CD4-positive, alpha-beta T cell treated with Interleukin-2 at 100 ng/mL for 4 hours (primary cell): ENCODE measurements around the gene LONP2.

Experiments used
- DNase-seq: peaks from one replicate; pipeline ENCODE4 v3.0.0-alpha.2; 2020; ENCODE audit warnings: low spot score

The LONP2 gene, protein sequence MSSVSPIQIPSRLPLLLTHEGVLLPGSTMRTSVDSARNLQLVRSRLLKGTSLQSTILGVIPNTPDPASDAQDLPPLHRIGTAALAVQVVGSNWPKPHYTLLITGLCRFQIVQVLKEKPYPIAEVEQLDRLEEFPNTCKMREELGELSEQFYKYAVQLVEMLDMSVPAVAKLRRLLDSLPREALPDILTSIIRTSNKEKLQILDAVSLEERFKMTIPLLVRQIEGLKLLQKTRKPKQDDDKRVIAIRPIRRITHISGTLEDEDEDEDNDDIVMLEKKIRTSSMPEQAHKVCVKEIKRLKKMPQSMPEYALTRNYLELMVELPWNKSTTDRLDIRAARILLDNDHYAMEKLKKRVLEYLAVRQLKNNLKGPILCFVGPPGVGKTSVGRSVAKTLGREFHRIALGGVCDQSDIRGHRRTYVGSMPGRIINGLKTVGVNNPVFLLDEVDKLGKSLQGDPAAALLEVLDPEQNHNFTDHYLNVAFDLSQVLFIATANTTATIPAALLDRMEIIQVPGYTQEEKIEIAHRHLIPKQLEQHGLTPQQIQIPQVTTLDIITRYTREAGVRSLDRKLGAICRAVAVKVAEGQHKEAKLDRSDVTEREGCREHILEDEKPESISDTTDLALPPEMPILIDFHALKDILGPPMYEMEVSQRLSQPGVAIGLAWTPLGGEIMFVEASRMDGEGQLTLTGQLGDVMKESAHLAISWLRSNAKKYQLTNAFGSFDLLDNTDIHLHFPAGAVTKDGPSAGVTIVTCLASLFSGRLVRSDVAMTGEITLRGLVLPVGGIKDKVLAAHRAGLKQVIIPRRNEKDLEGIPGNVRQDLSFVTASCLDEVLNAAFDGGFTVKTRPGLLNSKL

DNA sequence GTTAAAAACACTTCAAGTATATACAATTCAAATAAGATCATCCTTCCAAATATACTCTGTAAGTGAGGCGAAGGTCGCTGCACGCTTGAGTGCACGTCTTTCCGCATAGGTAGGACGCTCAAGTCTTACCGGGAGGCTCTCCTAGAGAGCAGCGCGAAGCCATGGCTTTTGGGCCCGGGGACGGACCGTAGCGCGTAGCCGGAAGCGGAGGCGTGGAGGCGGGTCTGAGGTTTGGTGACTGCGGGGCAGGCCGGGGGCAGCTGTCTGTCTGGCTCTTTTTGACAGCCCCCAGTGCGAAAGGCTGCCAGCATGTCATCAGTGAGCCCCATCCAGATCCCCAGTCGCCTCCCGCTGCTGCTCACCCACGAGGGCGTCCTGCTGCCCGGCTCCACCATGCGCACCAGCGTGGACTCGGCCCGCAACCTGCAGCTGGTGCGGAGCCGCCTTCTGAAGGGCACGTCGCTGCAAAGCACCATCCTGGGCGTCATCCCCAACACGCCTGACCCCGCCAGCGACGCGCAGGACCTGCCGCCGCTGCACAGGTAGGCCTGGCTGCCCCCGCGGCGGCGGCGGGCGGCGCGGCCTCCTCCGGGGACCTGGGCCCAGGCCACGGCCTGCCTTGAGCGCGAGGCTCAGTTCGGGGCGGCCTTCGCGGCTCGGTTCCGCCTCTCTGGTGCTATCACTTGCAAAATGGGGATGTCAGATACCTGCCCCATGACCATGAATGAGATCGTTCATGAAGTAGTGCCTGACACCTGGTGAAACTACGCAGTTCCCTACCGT lies at the start of gene LONP2:
LONP2 (plus strand) TSS at position 221 of the 783 bp plus-strand sequence; CDS start at position 310, 89 bp downstream.
- DNase-seq = peak; percentile 93

DNA sequence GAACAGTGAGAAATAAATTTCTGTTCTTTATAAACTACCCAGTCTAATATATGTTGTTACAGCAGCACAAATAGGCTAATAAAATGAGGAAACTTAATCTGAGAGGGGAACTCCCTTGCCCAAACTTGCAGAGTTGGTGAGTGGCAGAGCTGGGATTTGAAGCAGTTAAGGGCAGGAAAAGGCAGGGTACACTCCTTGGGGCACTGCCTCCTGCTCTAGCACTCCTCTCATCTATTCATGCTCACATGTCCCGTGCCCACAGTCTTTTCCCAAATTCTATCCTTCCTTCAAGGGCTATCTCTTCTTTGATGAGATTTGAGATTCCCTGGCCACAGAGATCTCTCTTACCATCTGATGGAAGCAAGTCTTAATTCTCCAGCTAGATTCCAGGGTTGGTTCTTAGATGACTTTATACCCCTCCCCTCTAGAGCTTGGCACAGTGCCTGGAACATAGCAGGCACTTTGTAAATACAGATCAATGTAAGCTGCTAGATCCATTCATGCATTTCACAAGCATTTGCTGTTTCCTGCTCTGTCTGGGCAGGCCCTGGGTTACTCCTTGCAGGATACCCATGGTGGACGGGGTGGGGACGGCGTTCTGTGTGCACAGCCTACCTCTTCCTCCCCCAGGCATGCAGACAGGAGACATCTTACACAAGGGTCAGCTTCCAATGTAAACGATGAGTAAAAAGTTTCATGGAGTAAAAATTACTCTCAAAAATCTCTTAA lies 49.1 kb upstream of the LONP2 start:
- DNase-seq = no peak

DNA sequence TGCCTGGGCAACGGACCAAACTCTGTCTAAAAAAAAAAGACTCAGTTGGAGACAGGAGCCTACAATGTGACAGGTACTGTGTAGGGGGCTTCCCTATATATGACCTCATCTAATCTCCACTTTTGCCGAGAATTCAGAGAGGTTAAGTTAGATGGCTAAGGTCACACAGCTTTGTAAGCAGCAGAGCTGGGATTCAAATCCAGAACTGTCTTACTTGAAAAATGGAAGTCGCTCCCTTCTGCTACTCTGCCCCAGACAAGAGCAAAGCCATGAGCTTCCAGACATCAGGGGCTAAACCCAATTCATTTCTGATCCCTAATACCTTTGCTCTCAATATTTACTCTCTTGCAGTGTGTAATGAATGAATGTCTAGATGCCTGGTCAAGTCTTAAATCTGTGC lies 46.8 kb upstream of the LONP2 start:
- no peak for DNase-seq

DNA sequence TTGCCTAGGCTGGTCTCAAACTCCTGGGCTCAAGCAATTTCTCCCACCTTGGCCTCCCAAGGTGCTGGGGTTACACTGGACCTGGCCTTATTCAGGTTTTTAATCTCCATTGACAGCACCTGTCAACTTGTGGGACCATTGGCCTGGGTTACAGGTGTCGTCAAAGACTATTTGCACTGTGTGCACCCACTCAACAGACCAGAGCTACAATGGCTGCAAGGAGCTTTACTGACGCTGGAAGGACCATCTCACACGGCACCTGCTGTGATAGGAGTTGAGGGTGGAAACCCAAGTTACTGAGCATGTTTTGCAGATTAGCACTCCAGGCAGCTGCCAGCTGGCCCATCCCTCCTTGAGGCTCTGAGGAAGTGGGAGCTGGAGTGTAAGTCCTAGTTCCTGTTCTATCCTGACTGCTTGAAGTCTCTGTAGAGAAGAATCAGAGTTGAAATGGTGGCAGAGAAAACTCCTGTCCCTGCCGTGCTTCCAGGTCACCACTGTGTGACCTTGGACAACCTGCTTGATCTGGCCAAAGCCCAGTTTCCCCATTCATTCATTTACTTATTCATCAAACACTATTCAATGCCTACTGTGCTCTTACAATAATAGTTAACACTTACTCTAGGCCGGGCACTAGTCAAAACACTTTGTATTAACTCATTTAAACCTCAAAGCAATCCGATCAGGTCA lies 42.4 kb upstream of the LONP2 start:
- no peak for DNase-seq

DNA sequence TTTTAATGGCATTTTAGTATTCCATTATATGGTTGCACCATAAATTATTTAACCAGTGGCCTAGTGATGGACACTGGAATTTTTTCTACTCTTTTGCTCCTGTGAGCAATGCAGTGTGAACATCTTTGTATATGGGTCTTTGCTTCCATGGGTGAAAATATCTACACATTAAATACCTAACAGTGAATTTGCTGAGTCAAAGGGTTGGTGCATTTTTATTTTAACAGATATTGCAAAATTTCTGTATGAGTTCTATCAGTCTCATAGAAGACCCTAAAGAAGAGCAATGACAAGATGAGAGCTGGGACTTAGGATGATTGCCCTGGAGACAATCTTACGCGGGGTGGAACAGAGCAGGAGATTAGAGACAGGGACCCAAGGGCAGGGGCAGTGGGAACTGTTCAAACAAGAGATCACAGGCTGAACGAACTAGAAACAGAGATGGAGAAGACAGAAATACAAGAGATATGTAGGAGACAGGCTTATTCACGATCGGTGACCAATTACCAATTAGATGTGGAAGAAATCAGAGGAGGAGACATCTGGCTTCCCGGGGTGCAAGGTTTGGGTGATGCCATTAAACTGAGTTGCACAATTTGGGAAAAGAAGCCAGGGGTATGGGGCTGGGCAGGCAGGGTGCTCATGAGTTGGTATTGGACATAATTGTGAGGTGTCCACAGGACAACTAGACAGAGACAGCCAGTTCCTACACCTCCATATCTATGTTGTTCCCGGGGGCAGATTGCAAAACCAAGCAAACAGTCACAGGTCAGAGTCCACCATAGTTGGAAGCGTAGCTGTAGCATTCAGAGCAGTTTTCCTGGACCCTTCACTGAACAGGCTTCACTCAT lies 39.9 kb upstream of the LONP2 start:
- no peak for DNase-seq

DNA sequence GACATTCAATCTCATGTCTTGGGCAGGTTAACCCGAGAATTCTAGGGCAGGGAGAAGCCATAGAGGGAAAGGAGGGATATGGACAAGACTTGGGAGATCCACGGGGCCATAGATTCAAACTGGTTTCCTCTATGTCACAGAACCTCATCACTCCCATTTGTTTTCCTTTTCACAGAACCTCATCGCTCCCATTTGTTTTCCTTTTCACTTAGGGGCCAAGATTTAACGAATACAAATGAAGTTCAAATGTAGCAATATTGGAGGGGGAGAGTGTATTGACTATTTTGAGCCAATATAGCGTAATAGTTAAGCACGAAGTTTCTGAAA lies 39.3 kb upstream of the LONP2 start:
- no peak for DNase-seq

DNA sequence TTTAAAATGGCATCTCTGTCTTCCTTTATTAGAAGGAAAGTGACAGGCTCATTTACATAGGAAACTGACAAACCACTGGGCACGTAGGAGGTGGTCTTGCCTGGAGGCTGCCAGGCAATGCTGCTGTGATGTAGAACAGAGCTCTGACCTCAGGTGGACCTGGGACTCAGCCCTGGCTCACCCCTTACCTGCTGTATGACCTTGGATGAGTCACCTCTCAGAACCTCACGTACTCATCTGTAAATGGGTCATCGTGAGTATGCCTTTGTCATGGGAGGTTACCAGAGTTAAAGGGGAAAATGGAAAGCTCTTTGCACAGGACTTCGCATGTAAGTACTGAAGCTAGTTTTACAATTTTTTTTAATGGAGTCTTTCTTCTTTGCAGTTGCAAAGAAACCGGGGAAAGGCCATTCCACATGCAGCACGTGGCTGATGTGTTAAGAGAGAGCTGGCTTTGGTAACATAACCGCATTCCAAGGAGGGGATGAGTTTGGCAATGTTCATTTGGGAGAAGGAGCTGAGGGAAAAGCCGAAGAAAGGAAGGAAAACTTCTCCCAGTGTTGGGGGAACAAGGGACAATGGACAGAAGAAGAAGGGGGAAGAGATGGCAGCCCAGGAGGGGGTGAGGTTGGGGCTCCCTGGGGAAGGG lies 37.4 kb upstream of the LONP2 start:
- DNase-seq = no peak

DNA sequence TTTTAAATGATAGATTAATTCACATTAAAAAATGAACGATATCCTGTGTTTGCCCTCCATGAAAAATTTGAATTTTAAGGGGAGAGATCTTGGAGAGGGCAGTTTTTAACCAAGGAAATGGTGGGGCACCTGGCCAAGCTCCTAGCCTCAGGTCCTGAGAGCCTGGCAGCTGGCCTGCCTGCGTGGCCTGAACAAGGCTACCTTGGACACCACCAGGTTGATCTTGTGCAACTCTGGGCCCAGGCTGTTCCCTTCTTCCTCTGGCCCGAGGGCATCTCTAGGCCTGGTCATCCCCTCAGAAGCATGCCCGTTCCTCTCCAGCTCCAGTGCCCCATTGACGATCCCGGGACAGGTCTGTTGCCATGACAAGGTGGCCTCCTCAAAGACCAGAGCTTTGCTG lies 33.4 kb upstream of the LONP2 start:
- no peak for DNase-seq

DNA sequence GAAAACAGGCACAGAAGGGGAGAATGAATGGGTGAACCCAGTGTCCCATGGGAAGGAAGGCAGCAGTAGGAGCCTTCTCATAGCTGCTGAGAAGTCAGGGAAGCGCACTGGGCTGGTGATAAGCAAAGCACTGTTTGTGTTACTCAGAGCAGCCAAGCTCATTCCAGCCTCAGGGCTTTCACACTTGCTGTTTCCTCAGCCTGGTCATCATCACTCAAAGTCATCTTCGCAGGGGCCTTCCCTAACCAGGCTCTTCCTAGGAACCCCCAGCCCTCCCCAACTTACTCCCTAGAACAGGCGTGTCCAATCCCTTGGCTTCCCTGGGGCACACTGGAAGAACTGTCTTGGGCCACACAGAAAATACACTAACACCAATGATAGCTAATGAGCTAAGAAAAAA lies 32.1 kb upstream of the LONP2 start:
- DNase-seq = no peak

DNA sequence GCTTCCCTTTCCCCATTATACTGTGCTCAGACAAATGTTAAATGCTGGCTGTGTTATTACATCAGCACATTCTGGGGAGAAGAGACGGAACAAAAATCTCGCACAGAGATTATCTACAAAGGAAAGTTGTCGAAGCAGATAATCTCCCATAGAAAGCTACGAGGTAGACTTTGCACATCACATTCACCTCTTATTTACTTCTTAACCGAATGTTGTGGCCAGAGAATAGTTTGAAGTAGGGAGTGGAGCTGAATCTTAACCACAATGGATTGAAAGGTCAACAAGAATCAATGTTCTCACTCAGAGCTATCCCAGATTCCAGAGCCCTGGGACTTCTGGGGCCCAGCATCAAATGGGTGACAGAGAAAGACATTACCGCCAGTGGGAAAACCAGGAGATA lies 28.4 kb upstream of the LONP2 start:
- no peak for DNase-seq

DNA sequence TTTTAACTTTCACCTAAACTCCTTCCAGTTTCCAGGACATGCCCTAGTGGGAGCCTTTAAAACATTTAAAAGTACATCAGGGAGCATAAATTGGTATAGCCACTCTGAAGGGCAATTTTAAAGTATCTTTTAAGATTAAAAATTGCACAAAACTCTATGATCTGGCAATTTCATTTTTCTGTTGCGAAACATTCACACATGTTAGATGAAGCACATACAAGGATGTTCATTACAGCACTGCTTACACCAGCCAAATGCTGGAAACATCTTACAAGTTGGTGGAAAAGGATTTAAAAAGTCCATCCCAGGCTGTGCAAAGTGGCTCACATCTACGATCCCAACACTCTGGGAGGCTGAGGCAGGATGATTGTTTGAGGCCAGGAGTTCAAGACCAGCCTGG lies 26.4 kb upstream of the LONP2 start:
- no peak for DNase-seq

DNA sequence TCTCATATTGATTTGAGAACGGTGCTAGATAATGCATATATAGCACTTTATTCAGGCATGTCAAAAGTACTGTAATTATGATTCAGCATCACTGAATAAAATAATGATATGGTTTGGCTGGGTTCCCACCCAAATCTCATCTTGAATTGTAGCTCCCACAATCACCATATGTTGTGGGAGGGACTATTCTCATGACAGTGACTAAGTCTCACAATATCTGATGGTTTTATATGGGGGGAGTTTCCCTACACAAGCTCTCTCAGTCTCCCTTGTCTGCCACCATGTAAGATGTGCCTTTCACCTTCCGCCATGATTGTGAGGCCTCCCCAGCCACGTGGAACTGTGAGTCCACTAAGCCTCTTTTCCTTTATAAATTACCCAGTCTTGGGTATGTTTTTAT lies 25.6 kb upstream of the LONP2 start:
- DNase-seq = no peak

DNA sequence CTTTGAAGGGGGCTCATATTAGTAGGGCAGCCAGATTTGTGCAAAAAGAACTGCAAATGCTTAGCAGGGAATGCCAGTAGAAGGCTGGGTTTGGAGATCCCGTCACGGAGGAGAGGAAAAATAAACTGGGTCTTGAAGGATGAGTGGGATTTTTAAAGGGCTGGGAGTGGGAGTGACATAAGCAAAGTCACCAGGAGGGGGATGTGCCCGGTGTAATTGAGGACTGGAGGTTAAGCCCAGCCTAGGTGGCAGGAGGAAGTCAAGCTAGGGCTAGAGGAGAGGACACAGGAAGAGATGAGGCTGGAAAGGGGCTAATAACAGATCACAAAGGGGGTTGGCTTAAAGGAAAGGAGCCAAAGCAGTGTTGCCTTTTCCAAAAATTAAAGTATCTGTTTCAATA lies 23.2 kb upstream of the LONP2 start:
- DNase-seq = no peak

DNA sequence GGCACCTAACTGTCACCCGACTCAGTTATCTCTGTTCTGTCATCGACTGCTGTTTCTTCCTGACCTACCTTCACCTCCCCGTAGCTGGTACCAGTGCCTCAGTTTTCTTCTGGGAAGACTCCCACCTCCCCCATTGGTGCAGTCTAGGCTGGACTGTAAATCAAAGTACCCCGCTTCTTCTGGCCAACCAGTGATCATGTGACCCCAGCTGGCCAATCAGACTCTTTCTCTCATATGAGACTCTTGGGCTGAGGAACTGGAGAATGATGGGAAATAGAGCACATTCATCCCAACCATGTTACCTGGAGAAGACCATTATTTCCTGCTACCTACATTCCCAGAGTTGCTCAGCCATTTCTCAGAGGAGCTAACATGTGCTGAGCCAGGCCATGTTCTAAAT lies 20.6 kb upstream of the LONP2 start:
- DNase-seq = no peak

DNA sequence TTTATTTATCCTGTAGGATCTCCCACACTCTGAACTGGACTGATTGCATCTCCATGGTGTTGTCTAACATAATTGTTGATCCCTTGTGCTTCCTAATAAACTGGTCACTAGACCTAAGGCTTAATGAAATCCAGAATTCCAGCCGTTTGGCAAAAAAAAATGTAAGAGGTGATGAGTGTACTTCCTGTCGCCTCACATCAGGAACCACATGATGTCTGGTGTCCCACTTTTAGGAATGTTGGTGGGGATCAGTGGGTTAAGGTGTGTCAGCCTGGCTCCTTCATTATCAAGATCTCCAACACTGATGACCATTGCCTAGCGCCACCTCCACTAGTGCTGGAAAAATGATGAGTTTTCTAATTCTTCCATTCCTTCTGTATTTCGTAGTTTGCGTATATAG lies 18.6 kb upstream of the LONP2 start:
- DNase-seq = no peak

DNA sequence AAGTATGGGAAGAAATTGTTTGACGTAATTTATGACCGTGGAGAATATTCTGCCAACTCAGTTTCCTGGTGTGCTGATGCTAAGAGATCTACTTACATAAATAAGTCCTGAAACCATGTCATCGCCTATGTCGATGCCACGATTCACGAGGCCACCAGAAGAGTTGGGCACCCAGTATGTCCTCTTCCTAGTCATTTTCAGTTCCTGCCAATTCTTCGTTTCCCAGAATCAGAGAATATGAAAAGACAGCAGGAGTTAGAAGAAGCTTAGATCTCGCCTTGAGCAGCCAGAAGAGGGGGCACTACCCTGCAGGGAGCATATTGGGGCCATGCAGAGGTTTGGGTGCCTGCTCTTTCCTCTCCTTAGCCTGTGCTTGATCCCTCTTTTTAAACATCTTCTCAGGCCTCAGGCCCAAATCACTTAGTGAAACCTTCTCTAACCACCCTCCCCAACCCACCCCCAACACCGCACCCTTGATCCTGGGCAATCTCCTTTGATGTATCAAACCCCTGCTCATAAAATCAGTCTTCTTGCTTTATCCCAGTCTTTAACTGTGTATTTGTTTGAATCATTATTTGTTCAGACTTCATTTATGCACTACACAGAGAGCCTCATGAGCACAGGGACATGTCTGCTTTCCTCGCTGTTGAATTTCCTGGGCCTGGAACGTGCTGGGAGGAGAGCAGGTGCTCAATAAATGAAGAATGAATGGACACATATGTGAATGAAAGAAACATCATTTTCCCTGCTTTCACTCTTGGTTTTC lies 12.2 kb upstream of the LONP2 start:
- peak; percentile 7 for DNase-seq

DNA sequence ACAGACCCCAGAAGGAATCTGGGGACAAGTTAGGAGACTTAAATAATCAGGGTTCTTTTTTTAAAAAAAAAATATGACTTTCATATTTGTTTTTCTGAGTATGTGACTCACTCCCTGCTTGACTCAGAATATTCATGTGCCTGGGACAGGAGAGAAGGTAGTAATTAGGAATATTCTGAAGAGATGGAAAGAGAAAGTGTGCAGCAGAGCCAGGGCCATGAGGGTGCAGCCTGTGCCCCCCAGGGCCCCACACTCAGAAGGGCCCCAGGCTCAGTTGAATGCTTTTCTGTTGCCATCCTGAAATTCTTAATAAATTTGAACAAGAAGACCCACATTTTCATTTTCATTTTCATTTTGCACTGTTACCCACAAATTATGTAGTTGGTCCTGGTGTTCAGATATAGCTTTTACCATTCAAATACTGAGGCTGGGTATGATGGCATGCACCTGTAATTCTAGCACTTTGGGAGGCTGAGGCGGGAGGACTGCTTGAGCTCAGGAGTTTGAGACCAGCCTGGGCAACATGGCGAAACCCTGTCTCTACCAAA lies 11.5 kb upstream of the LONP2 start:
- no peak for DNase-seq

DNA sequence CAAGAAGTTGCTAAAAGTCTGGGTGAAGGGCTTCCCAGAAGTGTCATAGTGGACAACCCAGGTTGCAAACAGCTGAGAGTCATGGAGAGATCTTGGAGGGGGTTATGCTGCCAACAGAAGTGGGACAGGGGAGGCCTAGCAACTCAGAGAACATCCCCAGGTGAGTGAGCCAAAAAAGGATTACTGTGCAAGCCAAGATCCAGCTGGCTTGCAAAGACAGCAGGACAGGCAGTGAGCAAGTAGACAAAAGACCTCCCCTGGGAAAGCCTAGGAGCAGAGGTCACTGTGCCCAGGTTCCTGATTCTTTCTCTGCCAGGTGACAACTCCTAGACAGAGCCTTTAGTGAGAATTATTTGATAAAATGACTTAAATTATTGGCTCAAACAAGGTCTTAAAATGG lies 9.5 kb upstream of the LONP2 start:
- no peak for DNase-seq

DNA sequence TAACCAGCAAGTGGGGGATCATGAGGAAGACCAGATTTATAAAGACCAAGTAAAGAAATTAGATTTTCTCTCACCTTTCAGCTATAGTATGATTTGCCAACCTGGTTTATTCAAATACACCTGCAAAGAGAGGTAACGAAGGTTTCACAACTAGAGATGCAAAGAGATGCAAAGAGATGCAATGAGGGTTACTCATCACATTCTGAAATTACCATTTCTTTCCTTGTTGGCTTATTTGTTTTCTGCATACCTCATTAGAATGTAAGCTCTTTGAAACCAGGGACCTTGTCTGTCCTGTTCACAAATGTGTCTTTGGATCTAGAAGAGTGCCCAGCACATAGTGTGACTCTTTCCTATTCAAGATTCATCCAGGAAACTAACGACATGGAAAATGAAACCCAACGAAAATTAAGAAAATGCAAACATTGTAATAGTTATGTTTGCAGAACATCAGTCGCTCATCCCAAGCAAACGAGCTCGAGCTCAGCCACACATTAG lies 9.0 kb upstream of the LONP2 start:
- DNase-seq = no peak
